Measurements from ENCODE around the gene FBLN1. TPM values are rescaled to one million over a fixed set of nuclear protein-coding genes. Genes with fewer than 3 reads are reported as not detected.
A peak's percentile ranks its signal among the peaks of the same experiment; 100 is the strongest.

FBLN1 gene
- total RNA-seq, 1 experiment from 2014 or later = 28.6 TPM

- no peak for TF ChIP-seq CTCF (IDR thresholded peaks at IDR 0.05; ENCODE audit: unreplicated experiment)
- intact Hi-C loops (cut with micrococcal nuclease; ENCODE audit: unreplicated experiment) = no loop called here
- no TSS peak for BruUV-seq (replicated peaks)
- CTCF ChIA-PET = interaction anchor here (0.9 kb wide), 2 partner anchors 11 to 29 kb away, joined by 3 to 6 read pairs; no protein-coding TSS in a partner anchor
- Mint-ChIP-seq H3K27me3 (ENCODE audit: unreplicated experiment) (no peaks in the 10 kb centered on the region), H3K27ac (ENCODE audit: unreplicated experiment) (peak overlapping the region; percentile 37), H3K4me3 (ENCODE audit: low read depth, unreplicated experiment) (no peak overlapping the region), H3K36me3 (ENCODE audit: insufficient read depth, unreplicated experiment) (peaks cover 29% of the 10 kb centered on the region), H3K4me1 (ENCODE audit: low read depth, unreplicated experiment) (peaks cover 46% of the 10 kb centered on the region), H3K9me3 (ENCODE audit: low read depth, unreplicated experiment) (no peaks in the 10 kb centered on the region)
- no peak for DNase-seq
Measured at GRCh38 chr22:45608763-45609180, 106.1 kb downstream of the FBLN1 start.

GRCh38 chr22:45612451-45612901 lies 109.8 kb downstream of the FBLN1 start:
- intact Hi-C loops (cut with micrococcal nuclease; ENCODE audit: unreplicated experiment) = no loop called here
- H3K27ac Mint-ChIP-seq (ENCODE audit: unreplicated experiment) = no peak overlapping the region
- H3K36me3 Mint-ChIP-seq (ENCODE audit: insufficient read depth, unreplicated experiment) = no peaks in the 10 kb centered on the region
- H3K4me3 Mint-ChIP-seq (ENCODE audit: low read depth, unreplicated experiment) = no peak overlapping the region
- DNase-seq = no peak
- no peak for TF ChIP-seq CTCF (IDR thresholded peaks at IDR 0.05; ENCODE audit: unreplicated experiment)
- no peaks in the 10 kb centered on the region for H3K27me3 Mint-ChIP-seq (ENCODE audit: unreplicated experiment)
- CTCF ChIA-PET = no interaction called here
- peaks cover 5% of the 10 kb centered on the region for H3K9me3 Mint-ChIP-seq (ENCODE audit: low read depth, unreplicated experiment)
- peaks cover 12% of the 10 kb centered on the region for H3K4me1 Mint-ChIP-seq (ENCODE audit: low read depth, unreplicated experiment)
- BruUV-seq (replicated peaks) = no TSS peak

GRCh38 chr22:45612940-45613339 lies 110.3 kb downstream of the FBLN1 start:
- TF ChIP-seq CTCF (IDR thresholded peaks at IDR 0.05; ENCODE audit: unreplicated experiment) = no peak
- intact Hi-C loops (cut with micrococcal nuclease; ENCODE audit: unreplicated experiment) = no loop called here
- H3K27ac Mint-ChIP-seq (ENCODE audit: unreplicated experiment) = no peak overlapping the region
- no TSS peak for BruUV-seq (replicated peaks)
- peaks cover 5% of the 10 kb centered on the region for H3K9me3 Mint-ChIP-seq (ENCODE audit: low read depth, unreplicated experiment)
- no peaks in the 10 kb centered on the region for H3K27me3 Mint-ChIP-seq (ENCODE audit: unreplicated experiment)
- no peak for DNase-seq
- no peak overlapping the region for H3K4me3 Mint-ChIP-seq (ENCODE audit: low read depth, unreplicated experiment)
- H3K36me3 Mint-ChIP-seq (ENCODE audit: insufficient read depth, unreplicated experiment) = no peaks in the 10 kb centered on the region
- CTCF ChIA-PET = no interaction called here
- peaks cover 12% of the 10 kb centered on the region for H3K4me1 Mint-ChIP-seq (ENCODE audit: low read depth, unreplicated experiment)

GRCh38 chr22:45615364-45615763 lies 112.7 kb downstream of the FBLN1 start:
- TF ChIP-seq CTCF (IDR thresholded peaks at IDR 0.05; ENCODE audit: unreplicated experiment) = no peak
- no peaks in the 10 kb centered on the region for H3K27me3 Mint-ChIP-seq (ENCODE audit: unreplicated experiment)
- no peak overlapping the region for H3K27ac Mint-ChIP-seq (ENCODE audit: unreplicated experiment)
- H3K4me3 Mint-ChIP-seq (ENCODE audit: low read depth, unreplicated experiment) = no peak overlapping the region
- no peaks in the 10 kb centered on the region for H3K36me3 Mint-ChIP-seq (ENCODE audit: insufficient read depth, unreplicated experiment)
- CTCF ChIA-PET = no interaction called here
- no peaks in the 10 kb centered on the region for H3K4me1 Mint-ChIP-seq (ENCODE audit: low read depth, unreplicated experiment)
- peaks cover 5% of the 10 kb centered on the region for H3K9me3 Mint-ChIP-seq (ENCODE audit: low read depth, unreplicated experiment)
- BruUV-seq (replicated peaks) = no TSS peak
- no peak for DNase-seq
- intact Hi-C loops (cut with micrococcal nuclease; ENCODE audit: unreplicated experiment) = no loop called here
